Activated CD8-positive, alpha-beta memory T cell treated with anti-CD3 and anti-CD28 coated beads, Interleukin-2, amount 50 U/mL, for 4 hours (primary cell): ENCODE measurements around the gene ABCC5.
"Not testable (repeated sequence)": the region's sequence is repeated elsewhere in the genome, so short reads cannot be mapped to it uniquely, and the experiment has no call there.

Experiments used
- DNase-seq: peaks from one replicate; pipeline ENCODE4 v3.0.0-alpha.2; 2020

The ABCC5 gene

GRCh38 chr3:184015381-184016019, 2.2 kb downstream of the ABCC5 start:
- DNase-seq: no peak

DNA sequence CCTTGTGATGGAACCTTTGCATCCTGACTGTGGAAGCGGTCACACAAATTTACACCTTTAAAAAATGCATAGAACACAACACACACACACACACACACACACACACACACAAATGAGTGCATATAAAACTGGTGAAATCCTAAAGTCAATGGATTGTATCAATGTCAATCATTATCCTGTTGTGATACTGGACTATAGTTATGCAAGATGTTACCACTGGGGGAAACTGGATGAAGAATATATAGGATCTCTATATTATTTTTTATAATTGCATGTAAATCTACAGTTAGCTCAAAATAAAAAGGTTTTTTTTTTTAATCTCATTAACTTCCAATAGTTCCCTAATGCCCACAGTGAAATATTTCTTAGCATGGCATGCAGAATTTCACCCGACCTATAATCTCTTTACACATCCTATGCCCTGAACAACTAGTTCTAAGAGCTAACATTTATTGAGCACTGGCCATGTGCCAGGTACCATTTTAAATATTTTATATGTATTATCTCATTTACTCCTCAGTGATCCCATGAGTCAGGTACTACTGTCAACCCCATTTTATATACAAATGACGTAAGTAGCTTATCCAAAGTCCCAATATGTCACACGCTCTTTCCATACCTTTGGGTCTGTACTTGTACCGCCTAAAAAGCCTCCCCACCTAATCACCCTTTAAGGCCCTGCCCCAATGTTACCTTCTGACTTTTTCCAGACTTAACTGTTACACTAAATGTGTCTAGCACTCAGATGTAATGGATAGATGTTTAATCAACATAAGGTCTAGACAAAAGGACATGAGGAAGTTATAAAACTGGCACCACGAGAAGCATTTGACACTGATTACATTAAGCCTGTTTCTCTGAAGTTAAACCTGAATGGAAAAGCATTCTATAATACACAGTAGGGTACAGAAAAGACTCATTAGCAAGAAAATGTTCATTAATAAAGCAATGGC, 5.5 kb downstream of the ABCC5 start:
- DNase-seq: no peak

- no peak for DNase-seq
Measured at GRCh38 chr3:184011230-184011876, 6.3 kb downstream of the ABCC5 start.

DNA sequence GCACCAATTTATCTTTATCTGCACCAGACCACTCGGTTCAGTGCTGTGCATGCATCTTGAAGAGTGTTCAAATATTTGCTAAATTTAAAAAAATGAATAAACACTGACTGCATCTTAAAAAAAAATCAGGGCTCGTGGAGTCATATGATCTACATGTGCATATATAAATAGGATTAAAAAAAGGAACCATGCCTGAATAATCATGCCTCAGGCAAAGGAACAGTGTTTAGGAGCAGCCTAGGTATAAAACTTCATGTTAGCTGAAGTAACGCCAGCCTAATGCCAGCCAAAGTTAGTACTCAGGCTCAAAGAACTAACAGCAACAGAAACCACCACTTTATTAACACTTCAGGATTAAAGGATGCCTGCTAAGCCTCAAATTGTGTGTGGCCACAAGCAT, 9.5 kb downstream of the ABCC5 start:
- no peak for DNase-seq

DNA sequence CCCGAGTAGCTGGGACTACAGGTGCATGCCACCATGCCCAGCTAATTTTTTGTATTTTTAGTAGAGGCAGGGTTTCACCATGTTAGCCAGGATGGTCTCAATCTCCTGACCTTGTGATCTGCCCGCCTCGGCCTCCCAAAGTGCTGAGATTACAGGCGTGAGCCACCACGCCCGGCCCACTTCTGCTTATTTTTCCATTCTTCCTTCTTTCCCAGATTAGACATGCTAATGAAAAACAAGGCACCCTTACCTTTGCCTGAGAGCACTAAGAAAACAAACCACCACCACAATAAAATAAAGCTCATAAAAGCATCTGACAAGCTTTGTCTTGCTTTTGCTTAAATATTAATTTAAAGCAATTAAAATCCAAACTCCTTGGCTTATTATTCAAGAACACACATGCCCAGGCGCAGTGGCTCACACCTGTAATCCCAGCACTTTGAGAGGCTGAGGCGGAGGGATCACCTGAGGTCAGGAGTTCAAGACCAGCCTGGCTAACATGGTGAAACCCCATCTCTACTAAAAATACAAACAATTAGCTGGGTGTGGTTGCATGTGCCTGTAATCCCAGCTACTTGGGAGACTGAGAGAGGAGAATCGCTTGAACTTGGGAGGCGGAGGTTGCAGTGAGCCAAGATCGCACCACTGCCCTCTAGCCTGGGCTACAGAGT, 10.4 kb downstream of the ABCC5 start:
- DNase-seq: not testable (repeated sequence)

DNA sequence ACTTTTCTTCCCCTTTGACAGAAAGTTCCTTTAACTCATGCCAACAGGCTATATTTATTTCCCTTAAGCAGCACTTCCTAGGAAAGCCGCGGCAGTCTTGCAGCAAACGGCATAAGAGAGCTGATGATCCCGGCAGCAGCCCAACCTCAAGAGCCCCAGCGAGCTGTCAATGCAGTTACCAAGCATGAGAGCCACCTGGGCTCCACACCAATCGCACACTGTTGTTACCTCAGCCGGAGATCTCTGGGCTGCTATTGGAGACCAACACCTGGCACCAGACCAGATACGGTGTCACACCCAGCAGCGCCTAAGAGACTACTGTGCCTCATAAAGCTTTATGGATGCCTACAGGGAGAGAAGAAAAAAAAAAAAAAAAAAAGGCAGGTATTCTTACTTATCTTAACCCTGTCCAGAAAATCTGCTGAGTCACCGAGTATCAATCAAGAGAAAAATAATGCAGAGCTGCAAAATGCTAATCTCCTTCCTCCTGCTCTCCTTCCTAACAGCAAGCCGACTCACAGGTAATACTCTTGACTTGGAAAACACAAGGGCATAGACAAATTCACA, 11.7 kb downstream of the ABCC5 start:
- DNase-seq: no peak

DNA sequence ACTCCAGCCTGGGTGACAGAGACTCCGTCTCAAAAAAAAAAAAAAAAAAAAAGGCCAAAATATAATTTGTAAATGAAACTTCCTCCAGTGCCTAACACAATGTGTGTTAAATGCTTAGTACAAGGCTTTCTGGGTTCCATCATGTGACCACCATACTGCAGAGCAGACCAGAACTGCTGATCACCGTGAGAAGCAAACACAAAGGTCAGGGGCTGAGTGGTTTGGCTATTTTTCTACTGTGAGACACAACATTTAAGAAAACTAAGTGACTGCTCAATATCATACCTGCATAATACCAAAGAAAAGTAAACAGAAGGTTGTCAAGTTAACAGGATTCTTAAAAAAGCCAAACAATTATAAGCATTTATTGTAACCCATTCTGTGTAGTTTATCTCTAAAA, 13.2 kb downstream of the ABCC5 start:
- DNase-seq: no peak

GRCh38 chr3:184003187-184003967, 14.3 kb downstream of the ABCC5 start:
- no peak for DNase-seq

GRCh38 chr3:184002469-184002868, 15.2 kb downstream of the ABCC5 start:
- DNase-seq: no peak

- DNase-seq: no peak
Measured at GRCh38 chr3:184001761-184002160, 15.9 kb downstream of the ABCC5 start.

DNA sequence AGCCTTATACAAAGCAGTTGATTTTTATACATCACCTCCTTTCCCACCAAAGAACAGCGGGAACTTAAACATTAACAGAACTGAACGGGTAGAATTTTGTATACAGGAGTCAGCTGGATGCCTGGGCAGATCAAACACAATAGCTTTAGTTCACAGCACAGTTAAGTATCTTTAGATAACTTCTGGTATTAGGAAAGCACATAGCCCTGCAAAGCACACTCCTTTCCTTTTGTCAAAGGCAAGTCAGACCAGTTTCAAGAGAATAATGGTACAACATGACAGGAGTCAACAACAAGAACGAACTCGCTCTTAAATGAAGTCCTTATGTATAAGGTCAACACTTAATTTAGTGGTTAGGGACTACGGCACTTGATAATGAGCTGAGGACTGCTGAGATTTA, 26.3 kb downstream of the ABCC5 start:
- DNase-seq: no peak

- no peak for DNase-seq
Measured at GRCh38 chr3:183988216-183988790, 29.4 kb downstream of the ABCC5 start.

GRCh38 chr3:183987000-183987600, 30.6 kb downstream of the ABCC5 start:
- DNase-seq: no peak

- no peak for DNase-seq
Measured at GRCh38 chr3:183984749-183985729, 32.6 kb downstream of the ABCC5 start.

GRCh38 chr3:183984127-183984740, 33.5 kb downstream of the ABCC5 start:
- DNase-seq: no peak

- DNase-seq: no peak
Measured at GRCh38 chr3:183981990-183982644, 35.6 kb downstream of the ABCC5 start.

DNA sequence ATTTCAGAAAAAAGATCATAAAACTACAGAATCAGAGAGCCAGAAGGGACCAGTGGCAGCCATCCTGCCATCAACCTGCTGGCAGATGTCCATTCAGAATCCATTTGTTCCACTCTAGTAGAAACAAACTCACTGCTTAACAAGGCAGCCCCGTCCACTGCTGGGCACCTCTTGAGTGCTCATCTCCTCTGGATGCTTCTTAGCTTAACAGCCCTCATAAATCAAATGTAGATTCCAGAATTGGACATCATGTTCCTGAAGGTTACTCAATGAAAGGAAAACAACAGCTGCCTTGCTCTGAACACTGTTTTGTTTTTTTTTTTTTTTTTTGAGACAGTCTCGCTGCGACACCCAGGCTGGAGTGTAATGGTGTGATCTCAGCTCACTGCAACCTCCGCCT, 37.3 kb downstream of the ABCC5 start:
- DNase-seq: no peak

DNA sequence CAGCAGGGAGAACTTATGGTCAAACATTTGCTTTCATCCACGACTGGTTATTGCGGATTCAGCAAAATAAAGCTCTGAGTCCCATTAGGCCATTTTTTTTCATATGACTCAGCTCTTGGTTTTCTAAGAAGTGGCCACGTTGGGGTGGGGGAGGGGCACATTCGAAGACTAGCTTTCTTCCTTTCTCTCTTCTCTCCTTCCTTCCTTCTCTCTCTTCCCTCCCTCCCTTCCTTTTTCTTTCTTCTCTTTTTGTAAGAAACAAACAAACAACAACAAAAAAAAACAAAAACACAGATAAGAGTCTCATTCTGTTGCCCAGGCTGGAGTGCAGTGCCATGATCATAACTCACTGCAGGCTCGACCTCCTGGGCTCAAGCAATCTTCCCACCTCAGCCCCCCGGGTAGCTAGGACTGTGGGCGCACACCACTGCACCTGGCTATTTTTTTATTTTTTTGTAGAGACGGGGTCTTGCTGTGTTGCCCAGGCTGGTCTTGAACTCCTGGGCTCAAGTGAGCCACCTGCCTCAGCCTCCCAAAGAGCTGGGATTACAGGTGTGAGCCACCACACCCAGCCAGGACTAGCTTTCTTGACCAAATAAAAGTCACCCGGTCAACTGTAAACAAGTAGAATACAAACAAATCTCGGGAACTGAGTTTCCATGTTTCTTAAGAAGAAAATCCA, 41.6 kb downstream of the ABCC5 start:
- DNase-seq: no peak
